H1 (cell line): ENCODE data around the gene GSK3B. TPM values are rescaled to one million over a fixed set of nuclear protein-coding genes. Genes with fewer than 3 reads are reported as not detected.

Source experiments
- CTCF ChIP-seq, 3 experiments: IDR thresholded peaks; 1 replicate in 2 of 3; 2 replicates in 1 of 3; pipeline versions ENCODE4 v1.5.1 to v1.6.1; 2011; ENCODE audit warnings: low read length in 3 of 3, mild to moderate bottlenecking in 3 of 3, inconsistent platforms in 2 of 3, low read depth in 1 of 3, moderate library complexity in 1 of 3; ENCODE audit not compliant: insufficient read depth in 1 of 3; ENCODE audit errors: control extremely low read depth in 1 of 3
- KDM5A ChIP-seq: fragments of 200-600 bp; IDR thresholded peaks from 2 replicates; pipeline ENCODE4 v1.7.1; 2012; ENCODE audit warnings: mild to moderate bottlenecking, low read length, inconsistent platforms, mixed read lengths
- NANOG ChIP-seq: IDR thresholded peaks from 2 replicates; pipeline ENCODE4 v1.6.1; 2011; ENCODE audit warnings: low read length, low read depth, mild to moderate bottlenecking, inconsistent platforms; ENCODE audit not compliant: insufficient read depth, poor library complexity, severe bottlenecking
- RFX5 ChIP-seq: IDR thresholded peaks from 2 replicates; pipeline ENCODE4 v1.6.1; 2011; ENCODE audit warnings: low read depth, low read length, improper control_type of control experiment, borderline replicate concordance
- polyA plus RNA-seq, 7 experiments: library from polyadenylated mRNA; depleted of rRNA in 3 of 7; stranded (reverse) in 5 of 7; unstranded in 2 of 7; fragments of >200 nt in 5 of 7; fragments of 200-250 nt in 2 of 7; gene quantifications; 1 replicate in 5 of 7; 2 replicates in 1 of 7; 4 replicates in 1 of 7; pipeline versions ENCODE4 v1.2.1 to v1.2.3, GENCODE V29; 2011 to 2013; ENCODE audit warnings: missing spikeins in 2 of 7, mixed read lengths in 2 of 7
- total RNA-seq: library from RNA; stranded (reverse); fragmentation: NEBNext Ultra II Directional; extraction: Animal tissue kit (Norgen Biotek cat#: 25700); gene quantifications from 2 replicates; pipeline ENCODE4 v1.2.1, GENCODE V29; 2021

The GSK3B gene
- total and polyA plus RNA-seq, 2 of the 8 experiments (the other 6 are each of a cell fraction or from before 2014, with no cell fraction given) = 24.2 to 50.7 TPM

DNA sequence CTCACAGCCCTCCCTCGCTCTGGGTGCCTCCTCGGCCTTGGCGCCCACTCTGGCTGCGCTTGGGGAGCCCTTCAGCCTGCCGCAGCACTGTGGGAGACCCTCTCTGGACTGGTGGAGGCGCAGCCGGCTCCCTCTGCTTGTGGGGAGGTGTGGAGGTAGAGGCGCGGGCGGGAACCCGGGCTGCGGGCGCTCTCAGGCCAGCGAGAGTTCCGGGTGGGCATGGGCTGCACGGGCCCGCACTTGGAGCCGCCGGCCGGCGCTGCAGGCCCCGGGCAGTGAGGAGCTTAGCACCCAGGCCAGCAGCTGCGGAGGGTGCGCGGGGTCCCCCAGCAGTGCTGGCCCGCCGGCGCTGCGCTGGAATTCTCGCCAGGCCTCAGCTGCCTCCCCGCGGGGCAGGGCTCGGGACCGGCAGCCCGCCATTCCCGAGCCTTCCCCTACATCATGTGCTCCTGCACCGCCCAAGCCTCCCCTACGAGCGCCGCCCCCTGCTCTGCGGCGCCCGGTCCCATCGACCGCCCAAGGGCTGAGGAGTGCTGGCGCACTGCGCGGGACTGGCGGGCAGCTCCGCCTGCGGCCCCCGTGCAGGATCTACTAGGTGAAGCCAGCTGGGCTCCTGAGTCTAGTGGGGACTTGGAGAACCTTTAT lies 46.0 kb upstream of the GSK3B start (continued):
- TF ChIP-seq NANOG = no peak
- TF ChIP-seq KDM5A = no peak
- no peak for TF ChIP-seq RFX5
- no peak for TF ChIP-seq CTCF (IDR thresholded peaks at IDR 0.05; ENCODE audit: control extremely low read depth in 1 of 3, insufficient read depth in 1 of 3, low read depth in 1 of 3, low read length in 3 of 3)
